ENCODE data around the gene TIMP2. TPM values are rescaled to one million over a fixed set of nuclear protein-coding genes. Genes with fewer than 3 reads are reported as not detected.

The TIMP2 gene
- total RNA-seq, 1 experiment from 2014 or later = 64.8 TPM

GRCh38 chr17:78965491-78965924, 40.3 kb upstream of the TIMP2 start:
- no peak overlapping the region for H3K27ac ChIP-seq (ENCODE audit: low read depth, low read length)
- TF ChIP-seq ELF1 (IDR thresholded peaks at IDR 0.05; ENCODE audit: borderline replicate concordance, low read depth) (no peak), YY1 (IDR thresholded peaks at IDR 0.05; ENCODE audit: extremely low read depth, insufficient replicate concordance, low read depth, low read length) (no peak), SRF (IDR thresholded peaks at IDR 0.05; ENCODE audit: low read depth) (no peak), POLR2AphosphoS5 (IDR thresholded peaks at IDR 0.05; ENCODE audit: low read depth, low read length) (no peak), EZH2 (IDR thresholded peaks at IDR 0.05) (no peak), JUND (IDR thresholded peaks at IDR 0.05) (no peak), ZNF274 (IDR thresholded peaks at IDR 0.05; ENCODE audit: low read depth, low read length) (no peak), MAX (IDR thresholded peaks at IDR 0.05) (no peak), CEBPB (IDR thresholded peaks at IDR 0.05; ENCODE audit: low read depth) (no peak), ATF3 (IDR thresholded peaks at IDR 0.05) (no peak), ZBTB33 (IDR thresholded peaks at IDR 0.05; ENCODE audit: extremely low read depth, insufficient replicate concordance, low read length) (no peak), POLR2A (IDR thresholded peaks at IDR 0.05; ENCODE audit: borderline replicate concordance, extremely low read depth, insufficient read depth, insufficient read length) (no peak), SP1 (IDR thresholded peaks at IDR 0.05; ENCODE audit: low read depth) (no peak), EZH2phosphoT487 (IDR thresholded peaks at IDR 0.05; ENCODE audit: borderline replicate concordance) (no peak), CTCF (IDR thresholded peaks at IDR 0.05 in 2 of 3, conservative IDR thresholded peaks at IDR 0.05 in 1 of 3; ENCODE audit: borderline replicate concordance in 1 of 3, insufficient read depth in 1 of 3, low read depth in 2 of 3, low read length in 2 of 3) (no peak), REST (IDR thresholded peaks at IDR 0.05; ENCODE audit: low read depth) (no peak), EGR1 (IDR thresholded peaks at IDR 0.05; ENCODE audit: low read depth) (no peak)
- H3K9ac ChIP-seq (ENCODE audit: low read length) = no peak overlapping the region
- ATAC-seq (no peak), DNase-seq (ENCODE audit: low read depth, low spot score) (no peak)
- no peaks in the 10 kb centered on the region for H3K27me3 ChIP-seq (ENCODE audit: insufficient read depth, low read length)
- ChIA-PET CTCF (interaction anchor here (1.6 to 3.2 kb wide), 2 partner anchors 10 to 100 kb away, joined by 4 to 13 read pairs; no protein-coding TSS in a partner anchor), RAD21 (ENCODE audit: low non-redundant PET in 1 of 2, low total read pairs in 2 of 2, uncharacterized antibody in 2 of 2, unreplicated experiment in 2 of 2) (no interaction called here), POLR2A (interaction anchor here (1.0 kb wide), 2 partner anchors 99 to 104 kb away, joined by 3 read pairs; no protein-coding TSS in a partner anchor)
- H4K20me1 ChIP-seq (ENCODE audit: insufficient read depth) = no peaks in the 10 kb centered on the region
- no peaks in the 10 kb centered on the region for H3K9me2 ChIP-seq (ENCODE audit: insufficient read depth)
- no peaks in the 10 kb centered on the region for H3K9me3 ChIP-seq (ENCODE audit: control insufficient read depth in 1 of 2, insufficient read depth in 1 of 2, low read depth in 1 of 2, low read length in 2 of 2)
- no peak overlapping the region for H2AFZ ChIP-seq (ENCODE audit: low read depth, low read length, poor library complexity, severe bottlenecking)
- BruUV-seq (replicated peaks) = no TSS peak
- peaks cover 7% of the 10 kb centered on the region; the same call in 1 of the 2 replicates for H3K79me2 ChIP-seq (ENCODE audit: insufficient read depth, low read length)
- H3K4me3 ChIP-seq (replicated peaks in 1 of 2; ENCODE audit: low read depth in 1 of 2, low read length in 2 of 2) = no peak overlapping the region
- peaks cover 19 to 37% of the 10 kb centered on the region in 2 experiments for H3K4me1 ChIP-seq (ENCODE audit: control insufficient read depth in 1 of 2, insufficient read depth in 2 of 2, low read length in 2 of 2)
- H3K36me3 ChIP-seq (ENCODE audit: control insufficient read depth in 1 of 2, insufficient read depth in 2 of 2, low read length in 2 of 2) = peaks cover 6 to 11% of the 10 kb centered on the region in 2 experiments; a peak in 2 of 4 replicates
- H3K4me2 ChIP-seq (ENCODE audit: low read length) = no peak overlapping the region
- intact Hi-C loops (cut with micrococcal nuclease) = no loop called here

Data from HCT116 (cell line).